ENCODE data around the gene RPL12.
A peak's percentile ranks its signal among the peaks of the same experiment; 100 is the strongest.

Gene RPL12

GRCh38 chr9:127450830-127451607 is at the start of gene RPL12, which contains the start of gene LRSAM1:
TSS of gene RPL12 (minus strand) at chr9:127451406. CDS start at chr9:127451317, 89 bp downstream.
TSS of gene LRSAM1 (plus strand) at chr9:127451510. CDS start at chr9:127454528, 3,018 bp downstream.
- Histone ChIP-seq H3K9me2 (replicated peaks; ENCODE audit: control insufficient read depth, low read length) (no peaks in the 10 kb centered on the region), H3F3A (ENCODE audit: control insufficient read depth, insufficient read depth) (peaks cover 54% of the 10 kb centered on the region), H3K27ac (ENCODE audit: low read depth, low read length) (peak within 1 kb of the TSS; percentile 93), H4K20me1 (ENCODE audit: control insufficient read depth, insufficient read depth, low read depth, low read length) (peaks cover 22% of the 10 kb centered on the region), H3K36me3 (ENCODE audit: control insufficient read depth, low read length) (peaks cover 63% of the 10 kb centered on the region), H3K4me3 (ENCODE audit: low read length) (peak within 1 kb of the TSS; percentile 98), H3K79me2 (ENCODE audit: control insufficient read depth, low read length) (peaks cover 51% of the 10 kb centered on the region), H3K4me1 (ENCODE audit: control insufficient read depth, low read length) (peaks cover 36% of the 10 kb centered on the region), H3K9me3 (ENCODE audit: control insufficient read depth, insufficient read depth, low read length) (no peaks in the 10 kb centered on the region), H3K4me2 (ENCODE audit: low read length) (peak within 1 kb of the TSS; percentile 97), H3K27me3 (ENCODE audit: control insufficient read depth, low read length) (no peaks in the 10 kb centered on the region)
- TF ChIP-seq CTCF (IDR thresholded peaks at IDR 0.05; ENCODE audit: low read depth, low read length, poor library complexity, severe bottlenecking) (no peak), EZH2phosphoT487 (IDR thresholded peaks at IDR 0.05; ENCODE audit: borderline replicate concordance, low read length) (no peak)

GRCh38 chr9:127500862-127501261 is 49.7 kb upstream of the RPL12 start:
- TF ChIP-seq CTCF (IDR thresholded peaks at IDR 0.05; ENCODE audit: low read depth, low read length, poor library complexity, severe bottlenecking) = no peak
- no peak for TF ChIP-seq EZH2phosphoT487 (IDR thresholded peaks at IDR 0.05; ENCODE audit: borderline replicate concordance, low read length)
- Histone ChIP-seq H3K4me1 (ENCODE audit: control insufficient read depth, low read length) (no peaks in the 10 kb centered on the region), H3K36me3 (ENCODE audit: control insufficient read depth, low read length) (no peaks in the 10 kb centered on the region), H3K79me2 (ENCODE audit: control insufficient read depth, low read length) (no peaks in the 10 kb centered on the region), H4K20me1 (ENCODE audit: control insufficient read depth, insufficient read depth, low read depth, low read length) (no peaks in the 10 kb centered on the region), H3K9me2 (replicated peaks; ENCODE audit: control insufficient read depth, low read length) (no peaks in the 10 kb centered on the region), H3K27ac (ENCODE audit: low read depth, low read length) (no peak overlapping the region), H3K9me3 (ENCODE audit: control insufficient read depth, insufficient read depth, low read length) (no peaks in the 10 kb centered on the region), H3K4me2 (ENCODE audit: low read length) (no peak overlapping the region), H3K4me3 (ENCODE audit: low read length) (no peak overlapping the region), H3K27me3 (ENCODE audit: control insufficient read depth, low read length) (no peaks in the 10 kb centered on the region), H3F3A (ENCODE audit: control insufficient read depth, insufficient read depth) (no peaks in the 10 kb centered on the region)

- no peaks in the 10 kb centered on the region for H3K27me3 ChIP-seq (ENCODE audit: control insufficient read depth, low read length)
- H4K20me1 ChIP-seq (ENCODE audit: control insufficient read depth, insufficient read depth, low read depth, low read length) = no peaks in the 10 kb centered on the region
- TF ChIP-seq CTCF (IDR thresholded peaks at IDR 0.05; ENCODE audit: low read depth, low read length, poor library complexity, severe bottlenecking) (no peak), EZH2phosphoT487 (IDR thresholded peaks at IDR 0.05; ENCODE audit: borderline replicate concordance, low read length) (no peak)
- H3K4me3 ChIP-seq (ENCODE audit: low read length) = no peak overlapping the region
- no peaks in the 10 kb centered on the region for H3K9me3 ChIP-seq (ENCODE audit: control insufficient read depth, insufficient read depth, low read length)
- H3K4me1 ChIP-seq (ENCODE audit: control insufficient read depth, low read length) = no peaks in the 10 kb centered on the region
- no peak overlapping the region for H3K4me2 ChIP-seq (ENCODE audit: low read length)
- H3K27ac ChIP-seq (ENCODE audit: low read depth, low read length) = no peak overlapping the region
- no peaks in the 10 kb centered on the region for H3F3A ChIP-seq (ENCODE audit: control insufficient read depth, insufficient read depth)
- H3K36me3 ChIP-seq (ENCODE audit: control insufficient read depth, low read length) = no peaks in the 10 kb centered on the region
- no peaks in the 10 kb centered on the region for H3K9me2 ChIP-seq (replicated peaks; ENCODE audit: control insufficient read depth, low read length)
- no peaks in the 10 kb centered on the region for H3K79me2 ChIP-seq (ENCODE audit: control insufficient read depth, low read length)
Measured at GRCh38 chr9:127500399-127500798, 49.2 kb upstream of the RPL12 start.
